Ovary (tissue), 3 donors: ENCODE measurements around the gene DNAJC1.

Experiments
- CTCF ChIP-seq, 3 donors: fragments of 450-650 bp in 2 of 3; fragments of 200-600 bp in 1 of 3; IDR thresholded peaks; one replicate each; pipeline versions ENCODE4 v1.5.1 to v1.8.0; 2016 to 2022; ENCODE audit warnings: antibody characterized with exemption in 3 of 3, mild to moderate bottlenecking in 1 of 3
- EP300 ChIP-seq: sonication (generic); formaldehyde crosslinking; IDR thresholded peaks from one replicate; pipeline ENCODE4 v1.6.1; 2017; ENCODE audit warnings: antibody characterized with exemption
- donor health status: DM: no; HTN: no; CAD: no.

GRCh38 chr10:21899736-21900135, 103.8 kb downstream of the DNAJC1 start:
- TF ChIP-seq EP300 (no peak), CTCF (IDR thresholded peaks at IDR 0.05) (no peak)
